Measurements from ENCODE around the gene TMEM131.
"Not testable (repeated sequence)": the region's sequence is repeated elsewhere in the genome, so short reads cannot be mapped to it uniquely, and the experiment has no call there.

The TMEM131 gene

GRCh38 chr2:97907369-97908100 lies 88.2 kb downstream of the TMEM131 start:
- DNase-seq = no peak

GRCh38 chr2:97906307-97906706 lies 89.4 kb downstream of the TMEM131 start:
- DNase-seq = no peak

GRCh38 chr2:97905294-97905693 lies 90.5 kb downstream of the TMEM131 start:
- DNase-seq = no peak

DNA sequence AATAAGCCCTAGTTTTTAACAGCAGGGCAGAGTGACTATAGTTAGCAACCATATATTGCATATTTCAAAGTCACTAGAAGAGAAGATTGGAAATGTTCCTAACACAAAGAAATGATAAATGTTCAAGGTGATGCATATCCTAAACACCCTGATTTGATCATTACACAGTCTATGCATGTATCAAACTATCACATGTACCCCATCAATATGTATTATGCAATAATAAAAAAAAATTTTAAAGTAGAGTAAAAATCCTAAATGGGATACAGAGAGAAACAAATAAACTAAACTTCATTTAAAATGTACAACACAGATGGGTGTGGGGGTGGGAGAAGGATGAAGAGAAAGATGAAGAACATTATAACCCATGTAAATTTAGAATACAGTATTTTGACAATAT lies 93.9 kb downstream of the TMEM131 start:
- no peak for DNase-seq

GRCh38 chr2:97900806-97901205 lies 94.9 kb downstream of the TMEM131 start:
- no peak for DNase-seq

DNA sequence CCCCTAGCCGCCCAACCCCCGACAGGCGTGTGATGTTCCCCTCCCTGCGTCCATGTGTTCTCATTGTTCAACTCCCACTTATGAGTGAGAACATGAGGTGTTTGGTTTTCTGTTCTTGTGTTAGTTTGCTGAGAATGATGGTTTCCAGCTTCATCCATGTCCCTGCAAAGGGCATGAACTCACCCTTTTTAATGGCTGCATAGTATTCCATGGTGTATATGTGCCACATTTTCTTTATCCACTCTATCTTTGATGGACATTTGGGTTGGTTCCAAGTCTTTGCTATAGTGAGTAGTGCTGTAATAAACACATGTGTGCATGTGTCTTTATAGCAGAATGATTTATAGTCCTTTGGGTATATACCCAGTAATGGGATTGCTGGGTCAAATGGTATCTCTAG lies 102.7 kb downstream of the TMEM131 start:
- not testable (repeated sequence) for DNase-seq

- no peak for DNase-seq
Observed at GRCh38 chr2:97891611-97892010, 104.1 kb downstream of the TMEM131 start.

DNA sequence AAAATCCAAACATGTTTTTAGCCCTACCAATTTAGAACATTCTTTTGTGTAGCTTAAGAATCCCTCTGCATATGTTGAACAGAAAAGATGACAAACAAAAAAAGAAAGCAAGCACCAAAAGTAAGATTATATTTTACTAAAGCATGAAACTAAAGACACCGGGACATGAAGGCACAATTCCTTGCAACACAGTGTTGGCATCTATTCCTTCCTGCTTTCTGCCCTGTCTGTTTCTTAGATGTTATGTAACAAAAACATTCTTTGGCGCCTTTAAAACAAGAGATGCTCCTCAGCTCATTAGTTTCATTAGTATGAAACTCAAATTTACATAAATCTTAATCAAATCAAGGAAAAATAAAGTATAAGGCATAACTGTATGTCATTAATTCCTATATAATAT lies 106.6 kb downstream of the TMEM131 start:
- DNase-seq = no peak

GRCh38 chr2:97885841-97886240 lies 109.9 kb downstream of the TMEM131 start:
- no peak for DNase-seq

DNA sequence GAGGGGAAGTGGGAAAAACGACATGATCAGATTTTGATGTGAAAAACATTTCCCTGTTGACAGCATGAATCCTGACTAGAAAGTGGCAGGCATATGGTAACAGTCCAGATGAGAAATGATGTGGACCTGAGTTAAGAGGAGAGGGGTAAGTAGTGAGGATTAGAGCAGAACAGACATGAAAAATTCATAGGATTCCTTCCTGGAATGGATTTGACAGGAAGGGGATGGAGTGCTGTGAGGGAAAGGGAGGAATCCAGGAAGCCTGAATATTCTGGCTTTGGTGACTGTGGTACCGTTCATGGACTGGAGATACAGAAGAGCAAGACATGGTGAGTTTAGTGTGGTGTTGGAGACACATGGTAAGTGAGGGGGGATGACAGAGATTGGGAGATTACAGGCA lies 115.4 kb downstream of the TMEM131 start:
- DNase-seq = no peak

- no peak for DNase-seq
Observed at GRCh38 chr2:97878865-97879264, 116.9 kb downstream of the TMEM131 start.

DNA sequence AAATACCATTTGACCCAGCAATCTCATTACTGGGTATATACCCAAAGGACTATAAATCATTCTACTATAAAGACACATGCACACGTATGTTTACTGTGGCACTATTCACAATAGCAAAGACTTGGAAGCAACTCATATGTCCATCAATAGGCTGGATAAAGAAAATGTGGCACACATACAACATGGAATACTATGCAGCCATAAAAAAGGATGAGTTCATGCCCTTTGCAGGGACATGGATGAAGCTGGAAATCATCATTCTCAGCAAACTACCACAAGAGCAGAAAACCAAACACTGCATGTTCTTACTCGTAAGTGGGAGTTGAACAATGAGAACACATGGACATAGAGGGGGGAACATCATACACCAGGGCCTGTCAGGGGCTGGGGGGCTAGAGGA lies 117.4 kb downstream of the TMEM131 start:
- not testable (repeated sequence) for DNase-seq

DNA sequence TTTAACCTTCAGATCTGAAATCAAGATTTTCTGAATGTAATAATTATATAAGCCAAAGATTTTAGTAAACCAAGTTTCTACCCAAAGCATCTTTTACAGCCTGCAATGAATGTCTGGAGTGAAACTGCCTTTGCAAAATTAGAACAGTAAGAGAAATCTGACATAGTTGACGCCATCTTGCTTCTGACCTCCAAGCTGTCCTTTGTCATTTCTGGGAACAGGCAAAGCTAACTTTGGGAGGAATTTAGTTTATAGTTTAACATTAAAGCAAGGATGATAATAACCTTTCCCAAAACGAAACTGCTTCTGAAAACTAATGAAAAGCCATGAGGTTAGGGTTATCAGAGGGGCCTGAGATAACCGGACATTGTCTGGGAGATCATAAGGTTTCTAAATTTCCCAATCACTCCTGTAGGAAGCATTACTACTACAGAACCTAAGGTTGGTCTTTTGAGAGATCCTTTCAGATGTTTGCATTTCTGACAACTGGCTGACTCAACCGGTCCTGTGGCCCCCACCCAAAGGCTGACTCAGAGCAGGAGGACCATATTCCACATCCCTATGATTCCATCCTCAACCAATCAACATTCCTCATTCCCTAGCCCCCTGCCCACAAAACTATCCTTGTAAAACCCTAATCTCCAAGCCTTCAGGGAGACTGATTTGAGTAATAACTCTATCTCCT lies 124.5 kb downstream of the TMEM131 start:
- no peak for DNase-seq

- no peak for DNase-seq
Observed at GRCh38 chr2:97870396-97870843, 125.3 kb downstream of the TMEM131 start.

DNA sequence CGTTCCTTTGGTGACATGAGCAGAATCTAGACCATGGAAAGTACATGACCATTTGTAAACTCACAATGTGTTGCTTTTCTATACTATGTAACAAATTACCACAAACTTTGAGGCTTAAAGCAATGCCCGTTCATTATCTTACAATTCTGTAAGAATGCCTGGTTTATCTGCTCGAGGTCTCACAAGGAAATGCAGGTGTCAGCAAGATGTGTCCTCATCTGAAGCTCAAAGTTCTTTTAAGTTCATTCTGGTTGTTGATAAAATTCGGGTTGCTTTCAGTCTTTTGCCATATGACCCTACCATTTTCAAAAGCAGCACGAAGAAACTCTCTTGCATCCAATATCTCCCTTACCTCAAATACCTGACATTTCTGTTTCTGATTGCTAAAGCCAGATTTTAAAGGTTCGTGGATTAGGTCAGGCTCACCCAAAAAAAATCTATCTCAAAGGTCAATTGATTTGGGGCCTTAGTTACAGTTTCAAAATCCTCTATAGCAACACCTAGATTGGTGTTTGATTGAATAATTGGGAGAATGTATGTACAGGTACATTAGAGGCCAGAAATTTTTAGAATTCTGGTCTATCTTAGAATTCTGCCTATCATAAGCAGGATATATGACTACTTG lies 125.9 kb downstream of the TMEM131 start:
- no peak for DNase-seq

- DNase-seq = no peak
Observed at GRCh38 chr2:97868986-97869721, 126.6 kb downstream of the TMEM131 start.

DNA sequence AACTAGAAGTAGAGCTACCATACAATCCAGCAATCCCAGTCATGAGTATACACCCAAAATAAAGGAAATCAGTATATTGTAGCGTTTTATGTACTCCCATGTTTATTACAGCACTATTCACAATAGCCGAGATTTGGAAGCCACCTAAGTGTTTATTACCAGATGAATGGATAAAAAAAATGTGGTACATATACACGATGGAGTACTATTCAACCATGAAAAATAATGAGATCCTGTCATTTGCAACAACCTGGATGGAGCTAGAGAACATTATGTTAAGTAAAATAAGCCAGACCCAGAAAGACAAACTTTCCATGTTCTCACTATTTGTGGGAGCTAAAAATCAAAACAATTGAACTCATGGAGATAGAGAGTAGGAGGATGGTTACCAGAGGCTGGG lies 131.9 kb downstream of the TMEM131 start:
- DNase-seq = no peak

DNA sequence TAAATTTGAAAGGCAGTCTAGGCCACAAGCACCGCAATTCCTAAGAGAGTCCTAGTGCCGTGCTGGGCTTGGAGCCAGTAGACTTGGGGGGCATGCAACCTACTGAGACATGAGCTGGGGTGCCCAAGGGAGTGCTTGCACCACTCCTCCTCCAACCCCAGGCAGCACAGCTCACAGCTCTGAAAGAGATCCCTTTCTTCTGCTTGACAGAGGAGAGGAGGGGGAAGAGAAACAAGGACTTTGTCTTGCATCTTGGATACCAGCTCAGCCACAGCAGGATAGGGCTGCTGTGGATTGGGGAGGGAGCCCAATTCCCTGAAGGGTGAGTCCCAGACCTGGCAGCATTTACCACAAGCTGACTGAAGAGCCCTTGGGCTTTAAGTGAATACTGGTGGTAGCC lies 134.6 kb downstream of the TMEM131 start:
- no peak for DNase-seq

DNA sequence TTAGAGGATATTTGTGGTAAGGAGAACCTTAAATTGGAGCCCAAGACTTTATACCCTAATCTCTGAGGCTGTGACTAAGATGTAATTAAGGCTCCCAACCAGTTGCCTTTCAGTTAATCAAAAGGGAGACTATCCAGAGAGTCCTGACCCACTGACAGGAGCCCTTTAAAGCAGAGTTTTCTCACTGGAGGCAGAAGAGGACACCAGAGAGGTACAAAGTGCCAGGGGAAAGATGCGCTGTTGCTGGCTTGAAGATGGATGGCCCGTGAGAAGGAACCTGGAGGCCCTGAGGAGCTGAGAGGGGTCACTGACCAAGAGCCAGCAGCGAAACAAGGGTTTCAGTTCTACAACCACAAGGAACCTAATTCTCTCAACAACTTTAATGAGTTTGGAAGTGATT lies 137.3 kb downstream of the TMEM131 start:
- no peak for DNase-seq

DNA sequence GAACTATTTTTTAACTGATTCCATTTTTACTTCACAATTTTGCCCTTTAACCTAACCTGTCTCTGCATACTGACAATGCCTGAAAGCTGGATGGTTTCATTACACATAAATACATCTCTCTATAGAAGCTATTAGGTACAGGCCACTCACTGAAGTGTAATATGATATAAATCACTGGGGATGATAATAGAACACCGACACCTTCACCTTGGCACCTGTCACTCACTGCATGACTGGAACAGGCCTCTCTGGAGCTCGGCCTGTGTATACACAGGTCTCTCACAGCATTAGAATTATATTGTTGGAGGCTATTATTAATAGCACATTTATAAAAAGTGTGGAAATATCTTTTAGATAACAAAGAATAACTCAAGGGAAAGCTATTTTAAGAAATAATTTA lies 138.2 kb downstream of the TMEM131 start:
- DNase-seq = peak; percentile 14

GRCh38 chr2:97853057-97853456 lies 142.7 kb downstream of the TMEM131 start:
- DNase-seq = not testable (repeated sequence)

GRCh38 chr2:97851172-97851571 lies 144.6 kb downstream of the TMEM131 start:
- no peak for DNase-seq

DNA sequence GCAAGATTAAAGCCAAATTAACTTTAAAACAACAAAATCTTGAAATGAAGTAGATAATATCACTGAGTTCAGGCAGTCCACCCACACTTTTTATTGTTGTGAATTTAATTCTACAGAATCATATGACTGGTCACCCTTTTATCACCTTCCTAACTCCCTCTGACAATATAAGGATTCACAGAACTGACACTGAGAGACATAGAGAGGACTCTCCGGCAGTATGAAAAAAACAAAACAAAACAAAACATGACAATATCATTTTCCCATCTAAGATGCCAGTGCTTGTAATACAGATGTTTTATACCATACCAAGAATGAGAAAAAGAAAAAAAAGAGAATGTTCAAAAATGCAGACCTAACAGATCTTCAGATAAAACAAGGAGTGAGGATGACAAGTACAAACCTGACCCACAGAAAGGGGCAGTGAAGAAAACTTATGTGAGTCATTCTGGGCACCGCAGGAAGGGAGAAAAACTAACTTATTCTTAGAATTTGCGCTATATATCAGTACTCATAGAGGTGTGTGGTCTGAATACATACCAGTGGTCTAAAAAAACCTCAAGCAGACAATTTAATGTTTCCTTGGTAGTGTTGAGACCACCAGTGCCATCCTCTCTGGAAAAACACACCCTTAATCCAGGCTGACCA lies 145.7 kb downstream of the TMEM131 start:
- DNase-seq = no peak

All from NCI-H2029 treated with DMSO at 0.1 percent for 48 hours (cell line).